SK-N-SH (cell line): Measurements from ENCODE around the gene TMEM129. TPM values are rescaled to one million over a fixed set of nuclear protein-coding genes. Genes with fewer than 3 reads are reported as not detected.

ENCODE experiments used
- CTCF ChIA-PET: fragments of 300-600, 350-600 bp; formaldehyde crosslinking; extraction: SDS; loops from one replicate; lab custom pipeline; 2021; lab: Yijun Ruan, JAX
- POLR2A ChIA-PET: fragments of 350-600 bp; sonication (Branson Sonifier 250); formaldehyde crosslinking; extraction: SDS; loops from one replicate; lab custom pipeline; 2020; ENCODE audit warnings: antibody characterized with exemption, inconsistent platforms; lab: Yijun Ruan, JAX
- DNase-seq: peaks from one replicate; pipeline ENCODE4 v3.0.0; 2012
- H2AFZ ChIP-seq: fragments of 200-600 bp; sonication (generic); 2 replicates; pipeline ENCODE4 v1.8.1; 2016; ENCODE audit warnings: antibody characterized with exemption, mild to moderate bottlenecking, low read depth
- H3F3A ChIP-seq: fragments of 200-600 bp; sonication (generic); replicated peaks from 2 replicates; pipeline ENCODE3; 2016; ENCODE audit warnings: antibody characterized with exemption, mild to moderate bottlenecking; ENCODE audit not compliant: insufficient read depth
- H3K27ac ChIP-seq, 2 experiments: fragments of 200-500 bp in 1 of 2; fragments of 200-600 bp in 1 of 2; sonication (Bioruptor generic) in 1 of 2; sonication (generic), shearing (Covaris generic) in 1 of 2; 2 replicates each; pipeline versions ENCODE4 v1.5.1 to v1.6.1; 2014 to 2016; ENCODE audit warnings: low read depth in 2 of 2, inconsistent platforms in 1 of 2, low read length in 1 of 2, mild to moderate bottlenecking in 1 of 2, mixed read lengths in 1 of 2
- H3K27me3 ChIP-seq: fragments of 200-600 bp; sonication (generic), shearing (Covaris generic); 2 replicates; pipeline ENCODE4 v1.6.1; 2016; ENCODE audit warnings: mixed run types; ENCODE audit not compliant: insufficient read depth
- H3K36me3 ChIP-seq, 2 experiments: fragments of 200-500 bp in 1 of 2; fragments of 200-600 bp in 1 of 2; sonication (Bioruptor generic) in 1 of 2; sonication (generic) in 1 of 2; replicated peaks in 1 of 2; 2 replicates each; pipeline versions ENCODE3 to v1.5.1; 2014 to 2016; ENCODE audit warnings: low read length in 1 of 2, mild to moderate bottlenecking in 1 of 2; ENCODE audit not compliant: insufficient read depth in 2 of 2, control insufficient read depth in 1 of 2
- H3K4me1 ChIP-seq, 2 experiments: fragments of 200-500 bp in 1 of 2; fragments of 200-600 bp in 1 of 2; sonication (Bioruptor generic) in 1 of 2; sonication (generic), shearing (Covaris generic) in 1 of 2; 2 replicates each; pipeline versions ENCODE4 v1.5.1 to v1.6.1; 2014 to 2016; ENCODE audit warnings: low read depth in 1 of 2, low read length in 1 of 2, mixed run types in 1 of 2; ENCODE audit not compliant: insufficient read depth in 2 of 2, control insufficient read depth in 1 of 2
- H3K4me2 ChIP-seq: fragments of 200-600 bp; sonication (generic), shearing (Covaris generic); 2 replicates; pipeline ENCODE4 v1.6.1; 2017; ENCODE audit warnings: mixed run types
- H3K4me3 ChIP-seq, 2 experiments: fragments of 200-500 bp in 1 of 2; fragments of 200-600 bp in 1 of 2; sonication (Bioruptor generic) in 1 of 2; sonication (generic), shearing (Covaris generic) in 1 of 2; 2 replicates each; pipeline versions ENCODE4 v1.5.1 to v1.8.1; 2014 to 2016; ENCODE audit warnings: low read depth in 2 of 2, inconsistent platforms in 1 of 2, low read length in 1 of 2, mild to moderate bottlenecking in 1 of 2, mixed read lengths in 1 of 2, moderate library complexity in 1 of 2
- H3K79me2 ChIP-seq: fragments of 200-600 bp; sonication (generic); 2 replicates; pipeline ENCODE4 v1.8.1; 2017; ENCODE audit warnings: mild to moderate bottlenecking; ENCODE audit not compliant: insufficient read depth
- H3K9ac ChIP-seq: fragments of 200-600 bp; sonication (generic); 2 replicates; pipeline ENCODE4 v1.6.1; 2017; ENCODE audit warnings: mixed run types
- H3K9me2 ChIP-seq: fragments of 200-600 bp; sonication (generic); 2 replicates; pipeline ENCODE4 v1.6.1; 2017; ENCODE audit warnings: mixed run types
- H3K9me3 ChIP-seq: fragments of 200-600 bp; sonication (generic); 2 replicates; pipeline ENCODE4 v1.6.1; 2017; ENCODE audit warnings: mixed run types, mild to moderate bottlenecking, moderate library complexity
- H4K20me1 ChIP-seq: fragments of 200-600 bp; sonication (generic); 2 replicates; pipeline ENCODE4 v1.6.1; 2017; ENCODE audit warnings: mild to moderate bottlenecking, mixed run types; ENCODE audit not compliant: insufficient read depth
- CTCF ChIP-seq: fragments of 200-600 bp; sonication (generic); IDR thresholded peaks from 2 replicates; pipeline ENCODE4 v1.6.1; 2017; ENCODE audit warnings: antibody characterized with exemption, mild to moderate bottlenecking, moderate library complexity
- EP300 ChIP-seq, 2 experiments: IDR thresholded peaks; 2 replicates each; pipeline versions ENCODE4 v1.4.0 to v1.6.1; 2012; ENCODE audit warnings: borderline replicate concordance in 1 of 2, low read depth in 1 of 2, low read length in 1 of 2
- FOXJ3 ChIP-seq: sonication (generic); formaldehyde crosslinking; IDR thresholded peaks from 2 replicates; pipeline ENCODE4 v1.5.1; 2020; ENCODE audit warnings: mild to moderate bottlenecking, missing genetic modification reagents
- FOXM1 ChIP-seq: IDR thresholded peaks from 2 replicates; pipeline ENCODE4 v1.4.0; 2012; ENCODE audit warnings: low read depth, mild to moderate bottlenecking
- GABPA ChIP-seq: IDR thresholded peaks from 2 replicates; pipeline ENCODE4 v1.4.0; 2012; ENCODE audit warnings: low read depth, mild to moderate bottlenecking
- MAX ChIP-seq: IDR thresholded peaks from 2 replicates; pipeline ENCODE4 v1.4.0; 2012; ENCODE audit warnings: low read depth
- MEF2A ChIP-seq: IDR thresholded peaks from 2 replicates; pipeline ENCODE4 v1.4.0; 2012; ENCODE audit warnings: low read depth, borderline replicate concordance
- MXI1 ChIP-seq: IDR thresholded peaks from 2 replicates; pipeline ENCODE4 v1.6.1; 2012; ENCODE audit warnings: mild to moderate bottlenecking, low read depth, low read length, improper control_type of control experiment
- NRF1 ChIP-seq: IDR thresholded peaks from 2 replicates; pipeline ENCODE4 v1.6.1; 2012; ENCODE audit warnings: low read depth, mild to moderate bottlenecking, low read length
- PBX3 ChIP-seq: IDR thresholded peaks from 2 replicates; pipeline ENCODE4; 2012
- POLR2AphosphoS5 ChIP-seq: IDR thresholded peaks from 2 replicates; pipeline ENCODE4 v1.6.1; 2012; ENCODE audit warnings: low read depth, low read length
- RAD21 ChIP-seq: IDR thresholded peaks from 2 replicates; pipeline ENCODE4 v1.6.1; 2012; ENCODE audit warnings: mild to moderate bottlenecking, low read length
- RCOR1 ChIP-seq: fragments of 150-350 bp; IDR thresholded peaks from 2 replicates; pipeline ENCODE4 v1.6.1; 2017; ENCODE audit warnings: antibody characterized with exemption, low read length
- REST ChIP-seq: IDR thresholded peaks from 2 replicates; pipeline ENCODE4 v1.6.1; 2012; ENCODE audit warnings: mild to moderate bottlenecking, low read depth, low read length, moderate library complexity
- RFX5 ChIP-seq: IDR thresholded peaks from 2 replicates; pipeline ENCODE4 v1.6.1; 2012; ENCODE audit warnings: mild to moderate bottlenecking, improper control_type of control experiment, low read length
- SIN3A ChIP-seq: IDR thresholded peaks from 2 replicates; pipeline ENCODE4 v1.6.1; 2012; ENCODE audit warnings: low read depth, mild to moderate bottlenecking, low read length, moderate library complexity, borderline replicate concordance
- SMC3 ChIP-seq: IDR thresholded peaks from 2 replicates; pipeline ENCODE4 v1.6.1; 2012; ENCODE audit warnings: low read depth, low read length, improper control_type of control experiment
- TAF1 ChIP-seq: IDR thresholded peaks from 2 replicates; pipeline ENCODE4 v1.6.1; 2012; ENCODE audit warnings: low read depth, mild to moderate bottlenecking, low read length, moderate library complexity, borderline replicate concordance
- TEAD4 ChIP-seq: IDR thresholded peaks from 2 replicates; pipeline ENCODE4 v1.4.0; 2012; ENCODE audit warnings: mild to moderate bottlenecking, borderline replicate concordance; ENCODE audit not compliant: insufficient read depth
- USF1 ChIP-seq: IDR thresholded peaks from 2 replicates; pipeline ENCODE4 v1.4.0; 2012; ENCODE audit warnings: low read depth, borderline replicate concordance
- YY1 ChIP-seq: IDR thresholded peaks from 2 replicates; pipeline ENCODE4 v1.4.0; 2012; ENCODE audit warnings: low read depth, mild to moderate bottlenecking
- ZBTB33 ChIP-seq: IDR thresholded peaks from 2 replicates; pipeline ENCODE4 v1.4.0; 2012; ENCODE audit warnings: low read depth, borderline replicate concordance
- WGBS: methylation state at CpG from one replicate; pipeline ENCODE4 v1.1.6; 2017; ENCODE audit warnings: low lambda C conversion rate; 5-methylcytosine and 5-hydroxymethylcytosine counted together
- polyA plus RNA-seq, 3 experiments: library from polyadenylated mRNA; depleted of rRNA; stranded (reverse); fragments of >200 nt; gene quantifications; 2 replicates each; pipeline ENCODE4 v1.2.3, GENCODE V29; 2012

TMEM129 gene
- polyA plus RNA-seq, 1 of the 3 experiments (the other 2 are of a cell fraction) = 36.5 TPM

- peak; percentile 74 for DNase-seq
- H2AFZ ChIP-seq = no peak overlapping the region
- H3K4me3 ChIP-seq = peak overlapping the region; percentile 70 to 82
- H3K9ac ChIP-seq = peak overlapping the region; percentile 82
- H3K27ac ChIP-seq = peak overlapping the region; percentile 66 to 91
- H3K9me3 ChIP-seq = no peaks in the 10 kb centered on the region
- H3F3A ChIP-seq = peaks cover 4% of the 10 kb centered on the region
- peak overlapping the region; percentile 98 for H3K4me2 ChIP-seq
- ChIA-PET POLR2A (interaction anchor here (1.2 to 1.8 kb wide), 4 partner anchors 8 to 363 kb away, joined by 3 to 16 read pairs (median 6); partner anchors contain the start of gene SLBP), CTCF (interaction anchor here (0.6 to 15.1 kb wide), 8 partner anchors 8 to 430 kb away, joined by 3 to 232 read pairs (median 4); partner anchors contain the start of gene SLBP)
- peaks cover 90% of the 10 kb centered on the region for H3K79me2 ChIP-seq
- H4K20me1 ChIP-seq = no peaks in the 10 kb centered on the region
- H3K27me3 ChIP-seq = no peaks in the 10 kb centered on the region
- WGBS = 9% methylated on average over 10 of the region's 79 CpGs
- peaks cover 7 to 35% of the 10 kb centered on the region in 2 experiments for H3K36me3 ChIP-seq
- H3K9me2 ChIP-seq = no peaks in the 10 kb centered on the region
- H3K4me1 ChIP-seq = peaks cover 9 to 43% of the 10 kb centered on the region in 2 experiments; a peak in 2 of 4 replicates
- 0 out of 2 replicates have a peak, but pooled peaks have one; percentile 6 for TF ChIP-seq USF1
- no peak for TF ChIP-seq REST
- TF ChIP-seq CTCF = no peak
- TF ChIP-seq YY1 = no peak
- TF ChIP-seq TEAD4 = no peak
- no peak for TF ChIP-seq RAD21
- TF ChIP-seq RCOR1 = no peak
- no peak for TF ChIP-seq POLR2AphosphoS5
- peak; percentile 40; the same call in 1 of the 2 replicates for TF ChIP-seq MAX
- TF ChIP-seq FOXJ3 (CRISPR knock-in tag) = 0 out of 2 replicates have a peak, but pooled peaks have one; percentile 34
- TF ChIP-seq TAF1 = 0 out of 2 replicates have a peak, but pooled peaks have one; percentile 20
- TF ChIP-seq NRF1 = peak; percentile 23
- TF ChIP-seq MEF2A = no peak
- TF ChIP-seq SMC3 = no peak
- TF ChIP-seq PBX3 = no peak
- TF ChIP-seq GABPA = no peak
- no peak for TF ChIP-seq RFX5
- no peak for TF ChIP-seq ZBTB33
- TF ChIP-seq MXI1 = peak; percentile 15
- TF ChIP-seq EP300 (IDR thresholded peaks at IDR 0.05; ENCODE audit: borderline replicate concordance in 1 of 2, low read depth in 1 of 2, low read length in 1 of 2) = no peak
- no peak for TF ChIP-seq FOXM1
- TF ChIP-seq SIN3A = peak; percentile 16; the same call in 1 of the 2 replicates
Measured at GRCh38 chr4:1720163-1720983, 750 bp downstream of the TMEM129 start.
